ENCODE data around the gene TRIM14. TPM values are rescaled to one million over a fixed set of nuclear protein-coding genes. Genes with fewer than 3 reads are reported as not detected.

The TRIM14 gene
- total and polyA plus RNA-seq, 2 of the 13 experiments (the other 11 are each of a cell fraction or from before 2014, with no cell fraction given), result 9.2 to 13.0 TPM

DNA sequence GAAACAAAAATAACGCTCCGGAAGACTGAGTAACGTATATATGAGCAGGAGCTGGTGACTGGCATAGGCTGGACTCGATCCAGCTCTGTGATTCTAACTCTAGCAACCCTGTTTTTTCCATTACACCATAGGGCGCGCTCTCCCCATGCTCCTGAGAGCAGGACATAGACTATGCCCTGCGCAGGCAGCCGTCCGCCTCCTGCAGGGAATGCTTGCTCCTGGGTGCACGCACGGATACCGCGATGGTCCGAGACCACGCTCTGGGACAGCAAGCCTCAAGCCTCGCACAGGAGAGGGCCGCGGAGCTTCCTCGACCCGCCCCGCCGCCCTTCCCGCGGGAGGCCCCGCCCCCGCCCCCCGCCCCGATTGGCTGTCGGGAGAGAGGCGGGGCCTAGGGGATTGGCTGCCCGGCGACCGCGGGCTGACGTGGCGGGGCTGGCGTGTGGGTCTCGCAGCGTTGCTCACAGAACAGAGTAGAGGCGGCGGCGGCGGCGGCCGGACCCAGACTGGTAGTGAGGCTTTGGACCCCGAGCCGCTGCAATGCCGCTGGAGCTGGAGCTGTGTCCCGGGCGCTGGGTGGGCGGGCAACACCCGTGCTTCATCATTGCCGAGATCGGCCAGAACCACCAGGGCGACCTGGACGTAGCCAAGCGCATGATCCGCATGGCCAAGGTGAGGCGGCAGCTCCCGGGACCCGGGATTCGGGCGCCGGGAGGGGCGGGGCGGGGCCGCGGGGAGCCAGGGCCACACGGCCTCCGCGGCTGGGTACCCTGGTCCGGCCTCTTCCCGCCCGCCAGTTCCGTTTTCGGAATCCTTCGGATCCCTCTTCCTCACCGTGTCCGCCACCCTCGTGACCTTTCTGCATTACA is 62.5 kb downstream of the TRIM14 start, which contains the start of gene NANS (continued):
- TF ChIP-seq TCF7L2 (IDR thresholded peaks at IDR 0.05; ENCODE audit: low read depth, low read length), result no peak
- no peak for TF ChIP-seq PRPF4 (IDR thresholded peaks at IDR 0.05; ENCODE audit: low read depth, low read length, poor library complexity, severe bottlenecking)
- no peak for TF ChIP-seq ZNF703 (CRISPR knock-in tag; IDR thresholded peaks at IDR 0.05; ENCODE audit: borderline replicate concordance)
- TF ChIP-seq ZNF614 (CRISPR knock-in tag; IDR thresholded peaks at IDR 0.05; ENCODE audit: borderline replicate concordance), result 0 out of 2 replicates have a peak, but pooled peaks have one; percentile 57
- TF ChIP-seq ZNF713 (CRISPR knock-in tag; IDR thresholded peaks at IDR 0.05), result no peak
- TF ChIP-seq, protein P1, sequence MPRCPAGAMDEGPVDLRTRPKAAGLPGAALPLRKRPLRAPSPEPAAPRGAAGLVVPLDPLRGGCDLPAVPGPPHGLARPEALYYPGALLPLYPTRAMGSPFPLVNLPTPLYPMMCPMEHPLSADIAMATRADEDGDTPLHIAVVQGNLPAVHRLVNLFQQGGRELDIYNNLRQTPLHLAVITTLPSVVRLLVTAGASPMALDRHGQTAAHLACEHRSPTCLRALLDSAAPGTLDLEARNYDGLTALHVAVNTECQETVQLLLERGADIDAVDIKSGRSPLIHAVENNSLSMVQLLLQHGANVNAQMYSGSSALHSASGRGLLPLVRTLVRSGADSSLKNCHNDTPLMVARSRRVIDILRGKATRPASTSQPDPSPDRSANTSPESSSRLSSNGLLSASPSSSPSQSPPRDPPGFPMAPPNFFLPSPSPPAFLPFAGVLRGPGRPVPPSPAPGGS (CRISPR knock-in tag; IDR thresholded peaks at IDR 0.05), result peak; percentile 72; the same call in 1 of the 2 replicates
- no peak for TF ChIP-seq ZNF232 (CRISPR knock-in tag; IDR thresholded peaks at IDR 0.05; ENCODE audit: borderline replicate concordance)
- 0 out of 2 replicates have a peak, but pooled peaks have one; percentile 63 for TF ChIP-seq ZSCAN9 (CRISPR knock-in tag; IDR thresholded peaks at IDR 0.05; ENCODE audit: borderline replicate concordance)
- peak; percentile 69 for TF ChIP-seq ASH2L (IDR thresholded peaks at IDR 0.05; ENCODE audit: insufficient read length, low read depth, low read length)
- no peak for TF ChIP-seq ZBTB7A (CRISPR knock-in tag; IDR thresholded peaks at IDR 0.05)
- no peak for TF ChIP-seq SIX1 (CRISPR knock-in tag; IDR thresholded peaks at IDR 0.05; ENCODE audit: borderline replicate concordance)
- TF ChIP-seq FOXJ3 (CRISPR knock-in tag; IDR thresholded peaks at IDR 0.05; ENCODE audit: borderline replicate concordance), result no peak
- no peak for TF ChIP-seq AKAP8 (CRISPR knock-in tag; IDR thresholded peaks at IDR 0.05)
- TF ChIP-seq ZNF407 (CRISPR knock-in tag; IDR thresholded peaks at IDR 0.05; ENCODE audit: not compliant biosample characterization), result peak; percentile 84
- TF ChIP-seq ZFY (CRISPR knock-in tag; IDR thresholded peaks at IDR 0.05), result peak; percentile 84
- TF ChIP-seq HDAC1 (CRISPR knock-in tag; IDR thresholded peaks at IDR 0.05), result peak; percentile 87
- no peak for TF ChIP-seq ZFP41 (CRISPR knock-in tag; IDR thresholded peaks at IDR 0.05; ENCODE audit: borderline replicate concordance)
- TF ChIP-seq, protein P2, sequence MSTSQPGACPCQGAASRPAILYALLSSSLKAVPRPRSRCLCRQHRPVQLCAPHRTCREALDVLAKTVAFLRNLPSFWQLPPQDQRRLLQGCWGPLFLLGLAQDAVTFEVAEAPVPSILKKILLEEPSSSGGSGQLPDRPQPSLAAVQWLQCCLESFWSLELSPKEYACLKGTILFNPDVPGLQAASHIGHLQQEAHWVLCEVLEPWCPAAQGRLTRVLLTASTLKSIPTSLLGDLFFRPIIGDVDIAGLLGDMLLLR (CRISPR knock-in tag; IDR thresholded peaks at IDR 0.05), result 0 out of 2 replicates have a peak, but pooled peaks have one; percentile 33

All from HepG2 (cell line).